UCSD-AML1 (cell line): ENCODE results near the gene ACSM6.
A peak's percentile ranks its signal among the peaks of the same experiment; 100 is the strongest.

Experiments used
- DNase-seq: peaks from one replicate; lab custom pipeline; 2025; ENCODE audit not compliant: unreplicated experiment; lab: John Stamatoyannopoulos, UW

The ACSM6 gene

DNA sequence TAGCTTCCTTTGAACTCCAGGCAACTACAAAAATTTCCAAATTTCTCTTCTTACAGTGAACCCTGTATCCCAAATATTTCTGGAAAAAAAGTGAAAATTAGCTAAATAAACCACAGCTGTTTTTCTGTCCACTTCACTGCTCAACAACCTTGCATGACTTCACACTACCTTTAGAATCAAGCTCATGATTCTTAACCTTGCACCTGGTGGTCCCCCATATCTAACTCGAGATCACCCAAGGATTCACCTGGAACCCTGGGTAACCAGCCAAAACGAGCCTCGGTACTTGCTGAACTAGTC lies 49.2 kb downstream of the ACSM6 start:
- no peak for DNase-seq

DNA sequence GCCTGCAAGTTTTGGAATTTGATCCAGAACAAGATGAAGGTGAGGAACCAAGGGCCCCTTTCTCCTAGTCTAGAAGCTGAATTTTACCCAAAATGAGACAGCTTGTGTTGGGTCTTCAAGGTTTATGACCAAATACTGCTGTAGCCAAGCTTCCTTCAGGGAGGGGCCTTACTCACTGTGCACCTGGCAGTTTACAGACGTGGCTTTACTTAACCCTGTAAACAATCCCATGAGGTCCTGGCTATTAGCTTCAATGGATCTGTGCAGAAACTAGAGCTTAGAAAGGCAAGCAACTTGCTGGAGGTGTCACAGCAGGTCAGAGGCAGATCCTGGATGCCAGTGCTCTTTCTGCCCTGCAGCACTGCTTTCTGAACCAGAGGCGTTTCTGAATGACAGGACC lies 50.1 kb downstream of the ACSM6 start:
- DNase-seq = no peak

DNA sequence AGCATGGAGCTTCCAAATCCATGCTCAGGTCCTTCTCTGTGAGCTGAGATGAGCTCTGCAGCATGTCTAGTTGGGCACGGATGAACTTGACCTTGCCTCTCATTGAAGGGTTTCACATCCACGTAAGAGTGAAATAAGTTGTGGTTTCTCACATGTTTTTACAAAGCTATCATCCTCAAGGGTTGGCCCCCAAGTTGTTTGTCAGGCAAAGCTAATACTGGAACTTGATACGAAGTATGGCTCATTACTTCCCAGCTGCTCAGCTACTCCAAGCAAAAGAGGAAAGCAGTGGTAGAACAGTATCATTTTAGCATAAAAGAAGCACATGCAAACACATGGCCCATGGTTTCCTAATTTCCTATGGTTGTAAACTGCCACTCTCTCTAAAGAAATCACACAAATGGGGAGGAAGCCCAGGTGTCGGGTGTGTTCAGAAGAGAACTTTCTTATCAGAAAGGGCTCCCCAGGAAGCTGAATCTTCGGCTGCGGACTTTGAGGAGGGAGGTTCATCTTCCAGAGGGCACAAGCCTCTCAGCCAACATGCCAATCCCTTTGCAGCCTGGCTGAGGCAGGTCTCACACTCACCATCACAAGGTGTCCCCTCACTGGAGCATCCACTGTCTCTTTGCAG lies 51.5 kb downstream of the ACSM6 start:
- DNase-seq = no peak

DNA sequence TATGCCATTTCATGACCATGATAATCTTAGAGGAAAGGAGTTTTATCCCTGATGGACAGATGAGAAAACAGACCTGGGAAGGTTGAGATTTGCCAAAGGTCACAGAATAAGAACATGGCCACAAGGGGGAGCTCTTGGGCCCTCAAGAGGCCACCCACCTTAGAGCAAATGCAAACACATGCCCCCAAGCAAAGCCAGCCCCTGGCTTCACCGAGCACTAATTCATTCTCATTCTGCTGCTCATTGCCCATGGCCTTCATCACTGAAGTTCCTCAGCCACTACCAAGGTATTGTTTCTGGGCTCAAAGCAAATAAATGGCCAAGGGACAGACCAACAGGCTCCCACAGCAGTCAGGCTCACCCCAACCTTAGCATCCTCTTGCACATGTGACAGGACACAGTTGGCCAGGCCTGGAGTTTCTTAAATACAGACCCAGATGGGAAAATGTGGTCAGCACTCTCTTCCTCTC lies 52.6 kb downstream of the ACSM6 start:
- DNase-seq = peak; percentile 61

DNA sequence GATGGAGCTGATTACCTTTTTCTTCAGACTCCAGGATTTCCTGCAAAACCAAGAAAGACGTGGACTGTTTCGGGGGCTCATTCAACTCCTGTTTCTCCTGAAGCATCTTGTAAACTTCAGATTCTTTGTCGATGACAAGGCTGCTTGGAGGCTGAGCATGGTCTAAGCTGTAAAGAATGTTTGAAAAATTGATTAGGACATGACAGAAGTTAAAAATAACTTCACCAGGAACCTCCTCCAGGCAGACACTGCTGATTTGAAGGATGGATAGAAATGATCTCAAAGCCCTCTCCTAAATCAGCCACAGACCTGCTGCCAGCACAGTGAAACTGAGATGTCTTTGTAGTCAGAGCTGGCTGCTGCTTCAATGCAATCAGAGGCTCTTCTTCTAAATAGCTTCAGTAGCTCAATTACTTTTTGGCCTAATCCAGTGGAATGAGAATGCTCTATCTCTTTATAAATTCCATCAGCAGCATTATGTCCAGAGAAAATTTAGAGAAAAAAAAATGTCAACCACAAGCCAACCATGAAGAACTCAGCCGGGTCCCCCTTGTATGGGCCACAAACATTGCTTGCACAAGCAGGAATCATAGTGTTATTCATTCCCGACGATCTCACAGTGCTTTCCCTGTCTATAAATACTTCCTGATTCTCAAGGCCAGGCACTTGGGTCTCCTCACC lies 53.3 kb downstream of the ACSM6 start:
- no peak for DNase-seq

DNA sequence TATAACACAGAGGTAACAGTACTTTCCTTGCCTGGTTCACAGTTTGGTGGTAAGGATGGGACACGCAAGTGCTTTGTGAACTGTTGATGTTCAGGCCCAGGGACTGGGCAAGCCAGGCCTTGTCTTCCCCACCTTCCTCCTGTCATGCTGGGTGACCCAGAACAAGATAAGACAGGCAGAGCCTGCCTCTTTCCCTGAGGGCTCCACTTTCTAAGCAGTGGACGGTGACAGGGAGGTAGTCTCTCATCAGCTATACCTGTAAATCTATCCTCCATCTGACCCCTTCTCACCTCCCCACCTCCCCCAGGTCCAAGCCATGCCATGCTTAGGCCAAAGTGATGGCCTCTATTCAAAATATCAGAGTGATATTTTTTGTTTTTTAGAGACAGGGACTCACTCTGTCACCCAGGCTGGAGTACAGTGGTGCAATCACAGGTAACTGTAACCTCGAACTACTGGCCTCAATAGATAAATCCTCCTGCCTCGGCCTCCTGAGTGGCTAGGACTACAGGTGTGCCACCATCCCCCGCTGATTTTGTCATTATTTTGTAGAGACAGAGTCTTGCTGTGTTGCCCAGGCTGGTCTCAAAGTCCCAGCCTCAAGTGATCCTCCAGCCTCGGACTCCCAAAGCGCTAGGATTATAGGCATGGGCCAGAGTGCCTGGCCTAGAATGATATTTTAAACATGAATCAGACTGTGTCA lies 54.0 kb downstream of the ACSM6 start:
- no peak for DNase-seq

DNA sequence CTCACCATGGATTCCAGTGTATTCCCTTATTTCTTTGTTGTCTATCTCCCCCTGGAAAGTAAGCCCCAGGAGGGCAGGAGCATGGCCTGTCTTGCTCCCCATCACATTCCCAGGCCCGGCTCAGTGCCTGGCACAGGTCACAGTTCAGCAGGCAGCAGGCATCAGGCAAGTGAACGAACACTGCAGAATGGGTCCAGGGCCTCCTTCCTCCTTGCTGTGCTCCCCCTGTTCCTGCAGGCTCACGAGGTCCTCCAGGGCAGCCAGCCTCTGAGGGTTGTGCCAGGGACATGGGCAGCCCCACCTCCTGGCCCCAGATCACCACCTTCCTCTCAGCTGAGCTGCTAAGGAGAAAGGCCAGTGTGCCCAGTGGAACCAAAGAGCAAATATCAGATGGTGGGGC lies 55.0 kb downstream of the ACSM6 start:
- DNase-seq = no peak

DNA sequence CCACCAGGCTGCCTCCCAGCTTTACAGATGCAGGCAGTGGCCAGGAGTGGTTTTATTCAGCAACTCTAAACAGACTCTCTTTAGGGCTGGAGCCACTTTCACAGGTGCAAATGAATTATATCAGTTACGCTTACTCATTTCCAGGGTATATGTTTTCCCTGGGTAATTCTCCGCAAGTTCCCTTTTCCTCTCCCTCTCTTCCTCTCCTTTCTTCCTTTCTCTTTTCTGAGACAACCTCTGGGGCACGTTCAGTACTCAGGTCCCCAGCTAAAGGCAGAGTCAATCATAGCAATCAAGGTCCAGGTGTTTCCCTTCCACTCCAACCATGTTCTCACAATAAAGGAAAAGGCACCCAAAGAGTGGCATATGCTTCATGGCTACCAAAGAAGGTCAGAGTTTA lies 55.4 kb downstream of the ACSM6 start:
- DNase-seq = no peak

DNA sequence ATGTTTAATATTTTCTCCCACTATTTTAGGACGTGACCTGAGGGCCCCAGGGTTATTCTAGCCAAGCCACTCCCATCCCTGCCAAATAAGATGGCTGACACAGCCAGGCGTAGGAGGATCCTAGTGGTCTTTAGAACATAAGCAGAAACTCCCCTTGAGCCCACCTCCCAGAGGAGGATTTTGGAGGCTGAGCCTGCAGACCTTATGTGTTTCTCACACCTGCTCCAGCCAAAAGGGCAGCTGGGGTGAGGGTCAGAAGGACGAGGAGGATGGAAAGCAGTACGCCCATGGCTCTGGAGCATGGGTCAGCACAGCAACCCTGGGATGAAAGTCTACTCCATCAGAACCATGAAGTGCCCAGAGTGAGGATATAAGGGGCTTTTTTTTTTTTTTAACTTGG lies 56.8 kb downstream of the ACSM6 start:
- no peak for DNase-seq

DNA sequence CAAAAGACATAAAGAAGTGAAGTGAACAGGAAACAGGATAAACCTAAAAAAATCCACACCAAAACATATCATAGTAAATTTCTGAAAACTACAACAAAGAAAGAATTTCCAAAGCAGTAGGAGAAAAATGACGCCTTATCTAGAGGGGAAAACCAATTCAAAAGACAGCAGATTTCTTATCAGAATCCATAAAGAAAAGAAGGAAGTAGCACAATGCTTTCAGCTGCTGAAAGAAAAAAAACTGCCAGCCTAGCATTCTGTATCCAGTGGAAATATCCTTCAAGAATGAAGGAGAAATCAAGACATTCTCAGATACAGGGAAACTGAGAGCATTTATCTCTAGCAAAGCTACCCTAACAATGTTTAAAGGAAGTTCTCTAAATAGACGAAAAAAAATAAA lies 59.0 kb downstream of the ACSM6 start:
- DNase-seq = no peak

DNA sequence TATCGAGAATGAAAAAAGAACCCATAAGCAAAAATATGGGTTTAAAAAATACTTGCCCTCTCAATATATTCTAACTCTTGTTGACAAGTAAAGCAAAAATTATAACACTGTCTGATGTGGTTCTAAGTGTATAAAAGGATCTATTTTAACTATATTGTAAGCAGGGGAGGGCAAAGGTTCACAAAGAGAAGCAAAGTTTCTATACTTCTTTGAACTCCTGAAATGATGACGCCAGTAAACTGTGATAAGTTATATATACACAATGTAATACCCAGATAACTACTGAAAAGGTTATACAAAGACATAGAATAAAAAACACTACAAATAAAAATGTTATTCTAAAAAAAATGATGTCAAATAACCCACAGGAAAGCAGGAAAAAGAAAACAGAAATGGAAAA lies 59.6 kb downstream of the ACSM6 start:
- DNase-seq = no peak

DNA sequence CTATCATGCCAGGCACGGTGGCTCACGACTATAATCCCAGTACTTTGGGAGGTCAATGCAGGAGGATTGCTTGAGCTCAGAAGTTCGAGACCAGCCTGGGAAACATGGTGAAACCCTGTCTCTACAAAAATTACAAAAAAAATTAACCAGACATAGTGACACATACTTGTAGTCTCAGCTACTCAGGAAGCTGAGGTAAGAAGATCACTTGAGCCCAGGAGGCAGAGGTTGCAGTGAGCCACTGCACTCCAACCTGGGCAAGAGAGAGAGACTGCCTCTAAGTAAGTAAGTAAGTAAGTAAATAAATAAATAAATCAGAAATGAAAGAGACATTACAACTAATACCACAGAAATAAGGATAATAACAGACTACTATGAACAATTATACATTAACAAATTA lies 60.6 kb downstream of the ACSM6 start:
- DNase-seq = no peak

DNA sequence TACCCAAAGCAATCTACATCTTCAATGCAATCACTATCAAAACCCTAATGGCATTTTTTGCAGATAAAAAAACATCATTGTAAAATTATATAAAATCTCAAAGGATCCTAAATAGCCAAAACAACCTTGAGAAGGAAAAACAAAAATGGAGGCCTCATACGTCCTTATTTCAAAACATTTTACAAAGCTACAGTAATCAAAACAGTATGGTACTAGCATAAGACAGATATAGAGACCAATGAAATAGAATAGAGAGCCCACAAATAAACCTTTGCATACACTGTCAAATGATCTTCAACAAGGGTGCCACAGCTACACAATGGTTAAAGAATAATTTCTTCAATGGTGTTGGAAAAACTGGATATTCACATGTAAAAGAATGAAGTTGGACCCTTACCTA lies 62.2 kb downstream of the ACSM6 start:
- no peak for DNase-seq

DNA sequence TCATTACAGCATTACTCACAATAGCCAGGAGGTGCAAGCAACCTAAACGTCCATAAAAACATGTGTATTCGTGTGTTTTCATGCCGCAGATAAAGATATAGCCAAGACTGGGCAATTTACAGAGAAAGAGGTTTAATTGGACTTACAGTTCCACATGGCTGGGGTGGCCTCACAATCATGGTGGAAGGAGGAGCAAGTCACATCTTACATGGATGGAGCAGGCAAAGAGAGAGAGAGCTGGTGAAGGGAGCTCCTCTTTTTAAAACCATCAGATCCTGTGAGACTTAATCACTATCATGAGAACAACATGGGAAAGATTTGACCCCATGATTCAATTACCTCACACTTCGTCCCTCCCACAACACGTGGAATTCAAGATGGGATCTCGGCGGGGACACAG lies 63.8 kb downstream of the ACSM6 start:
- DNase-seq = no peak

DNA sequence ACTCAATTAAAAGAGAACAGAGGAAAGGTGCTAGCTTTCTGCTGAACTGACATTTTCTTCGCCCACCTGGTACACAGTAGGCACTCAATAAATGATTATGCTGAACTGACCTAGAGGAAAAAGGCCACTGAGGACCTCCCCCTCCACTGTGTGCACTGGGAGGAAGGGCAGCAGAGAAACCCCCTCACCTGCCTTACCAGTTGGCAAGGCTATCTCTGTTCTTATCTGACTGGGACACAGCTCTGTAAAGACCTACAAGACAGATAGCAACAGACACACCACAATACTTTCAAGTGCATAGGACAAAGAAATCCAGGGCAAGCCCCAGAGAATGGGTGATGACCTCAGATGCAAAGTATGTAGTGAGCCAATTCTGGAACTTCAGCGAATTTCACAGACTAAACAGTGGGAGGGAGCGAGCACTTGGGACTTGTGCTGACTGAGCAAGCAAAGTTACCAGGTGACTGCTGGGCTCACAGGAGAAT lies 66.4 kb downstream of the ACSM6 start:
- no peak for DNase-seq

DNA sequence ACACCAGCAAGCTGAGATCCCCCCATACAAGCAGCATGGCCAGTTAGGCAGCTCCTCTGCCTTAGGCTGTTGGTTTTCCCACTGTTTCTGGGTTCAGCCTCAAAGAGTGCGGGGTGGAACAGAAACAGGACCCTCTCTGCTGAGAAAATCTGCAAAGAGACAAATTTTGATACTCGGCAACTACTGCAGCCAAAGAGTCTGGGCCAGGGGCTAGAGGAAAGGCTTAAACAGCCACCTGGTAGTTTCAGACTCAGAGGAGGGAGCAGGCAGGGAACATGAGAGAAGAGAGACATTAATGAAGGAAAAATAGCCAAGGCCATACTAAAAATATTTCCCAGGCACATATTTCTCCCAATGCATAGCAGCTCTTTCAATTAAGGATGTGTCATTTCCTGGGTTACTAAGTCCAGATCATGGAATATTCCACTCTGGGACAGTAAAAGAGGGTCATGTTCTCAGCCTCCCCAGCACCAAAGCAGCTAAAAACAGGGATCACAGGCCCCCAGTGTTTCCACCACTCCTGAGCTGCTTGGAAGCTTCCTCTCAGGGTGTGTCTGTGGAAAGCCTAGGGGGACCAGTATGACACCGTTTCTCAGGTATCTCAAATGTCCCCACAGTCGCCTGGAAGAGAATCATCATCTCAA lies 67.0 kb downstream of the ACSM6 start:
- no peak for DNase-seq

DNA sequence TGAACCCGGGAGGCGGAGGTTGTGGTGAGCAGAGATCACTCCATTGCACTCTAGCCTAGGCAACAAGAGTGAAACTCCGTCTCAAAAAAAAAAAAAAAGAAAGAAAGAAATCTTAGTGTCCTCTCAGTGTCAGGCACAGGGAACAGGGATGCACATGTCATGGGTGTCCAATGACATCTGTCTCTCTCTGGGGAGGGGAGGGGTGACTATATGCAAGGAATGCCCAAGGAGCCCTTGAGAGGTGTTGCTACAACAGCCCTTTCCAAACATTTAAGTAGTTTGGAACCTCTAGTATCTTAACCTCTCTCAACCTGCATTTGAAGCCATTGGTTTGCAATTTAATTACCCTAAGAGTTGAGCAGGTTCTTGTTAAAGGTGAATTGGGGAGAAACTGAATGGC lies 67.9 kb downstream of the ACSM6 start:
- no peak for DNase-seq

DNA sequence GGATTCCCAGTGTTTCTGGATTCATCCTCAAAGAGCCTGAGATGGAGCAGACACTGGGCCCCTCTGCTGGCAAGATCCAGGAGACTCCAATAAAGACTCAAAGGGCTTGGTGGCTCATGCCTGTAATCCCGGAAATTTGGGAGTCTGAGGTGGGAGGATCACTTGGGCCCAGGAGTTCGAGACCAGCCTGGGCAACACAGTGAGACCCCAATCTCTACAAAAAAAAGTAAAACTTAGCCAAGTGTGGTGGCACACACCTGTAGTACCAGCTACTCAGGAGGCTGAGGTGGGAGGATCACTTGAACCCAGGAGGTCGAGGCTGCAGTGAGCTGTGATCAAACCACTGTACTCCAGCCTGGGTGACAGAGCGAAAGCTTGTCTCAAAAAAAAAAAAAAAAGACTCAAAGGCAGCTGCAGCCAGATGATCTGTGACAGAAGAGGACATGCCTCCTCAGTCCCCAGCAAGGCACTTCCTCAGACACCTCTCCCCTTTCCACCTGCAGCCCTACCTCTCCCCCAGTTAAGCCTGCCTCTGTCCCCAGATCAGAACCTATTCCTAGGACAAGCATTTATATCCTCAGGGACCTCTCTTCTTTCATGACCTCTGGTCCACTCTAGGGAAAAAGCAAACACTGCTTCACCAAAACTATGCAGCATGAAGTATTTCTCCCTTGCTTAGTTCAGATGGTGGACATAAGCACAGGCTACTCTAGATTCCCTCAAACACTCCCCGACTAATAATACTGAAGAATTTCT lies 68.9 kb downstream of the ACSM6 start:
- no peak for DNase-seq

DNA sequence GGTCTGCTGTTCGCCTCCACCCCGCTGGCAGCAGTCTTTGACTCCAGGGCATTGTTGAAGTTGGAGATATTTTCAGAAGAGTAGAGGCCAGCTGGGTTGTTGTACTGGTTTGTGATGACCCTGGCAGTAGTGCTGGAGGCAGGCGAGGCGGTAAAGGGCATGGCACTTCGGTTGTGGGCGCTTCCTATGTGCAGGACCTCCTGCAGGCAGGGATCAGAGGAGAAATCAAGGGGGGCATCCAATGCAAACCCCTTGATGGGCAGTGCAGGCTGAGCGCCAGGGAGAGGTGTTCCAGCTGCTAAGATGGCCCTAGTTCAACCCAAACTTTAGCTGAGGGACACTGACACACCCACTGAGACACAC lies 69.8 kb downstream of the ACSM6 start:
- DNase-seq = no peak

DNA sequence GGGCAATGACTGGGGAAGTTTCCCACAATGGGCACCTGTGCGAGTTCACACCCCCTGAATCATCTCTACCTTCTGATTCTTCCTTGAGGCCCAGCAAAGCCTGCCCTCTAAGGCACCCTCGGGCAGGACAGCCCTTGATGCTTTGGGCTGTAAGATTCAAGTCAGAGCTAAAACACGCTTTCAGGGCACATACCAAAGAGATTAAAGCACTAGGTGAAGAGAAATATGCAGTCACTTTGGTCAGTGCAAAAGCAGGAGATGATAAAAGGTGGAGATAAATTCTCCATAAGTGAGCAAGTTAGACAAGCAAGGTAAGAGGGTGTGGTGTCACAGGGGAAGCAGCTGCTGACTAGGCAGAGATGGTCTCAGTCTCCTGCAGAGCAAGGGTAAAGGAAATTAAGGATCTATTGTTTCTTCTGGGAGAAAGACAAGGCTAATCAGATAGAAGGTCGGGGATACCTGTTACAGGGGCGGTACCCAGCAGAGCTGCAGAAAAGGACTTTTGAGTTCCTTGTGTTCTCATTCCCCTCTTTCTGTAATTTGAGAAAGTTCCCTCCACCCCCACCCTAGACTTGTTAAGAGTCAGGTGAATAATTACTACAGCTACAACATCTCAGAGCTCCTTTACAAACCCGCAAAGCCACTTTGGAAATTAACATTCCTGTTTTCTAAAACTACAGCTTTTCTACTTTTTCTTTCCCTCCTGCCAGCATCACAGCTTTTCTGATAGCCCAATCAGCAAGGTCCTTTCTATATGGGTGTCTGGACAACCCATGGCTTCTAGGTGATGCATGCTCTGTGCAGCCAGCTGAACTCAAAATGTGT lies 70.4 kb downstream of the ACSM6 start:
- no peak for DNase-seq
